Mammary epithelial cell (primary cell): ENCODE data around the gene HMGCLL1.

Experiments
- EZH2 ChIP-seq: IDR thresholded peaks from 2 replicates; pipeline ENCODE4 v1.6.1; 2012; ENCODE audit warnings: low read length, inconsistent platforms, borderline replicate concordance
- TF ChIP-seq, protein P1 (sequence below), 2 donors: IDR thresholded peaks in 1 of 2; conservative IDR thresholded peaks in 1 of 2; 2 replicates each; pipeline ENCODE4 v1.5.1; 2011 to 2012; ENCODE audit warnings: inconsistent platforms in 2 of 2, low read length in 2 of 2, mild to moderate bottlenecking in 2 of 2, control low read depth in 1 of 2, low read depth in 1 of 2; ENCODE audit not compliant: insufficient read depth in 1 of 2; ENCODE audit errors: extremely low read depth in 1 of 2

GRCh38 chr6:55576811-55577210 lies 2.2 kb downstream of the HMGCLL1 start:
- TF ChIP-seq, protein P1, sequence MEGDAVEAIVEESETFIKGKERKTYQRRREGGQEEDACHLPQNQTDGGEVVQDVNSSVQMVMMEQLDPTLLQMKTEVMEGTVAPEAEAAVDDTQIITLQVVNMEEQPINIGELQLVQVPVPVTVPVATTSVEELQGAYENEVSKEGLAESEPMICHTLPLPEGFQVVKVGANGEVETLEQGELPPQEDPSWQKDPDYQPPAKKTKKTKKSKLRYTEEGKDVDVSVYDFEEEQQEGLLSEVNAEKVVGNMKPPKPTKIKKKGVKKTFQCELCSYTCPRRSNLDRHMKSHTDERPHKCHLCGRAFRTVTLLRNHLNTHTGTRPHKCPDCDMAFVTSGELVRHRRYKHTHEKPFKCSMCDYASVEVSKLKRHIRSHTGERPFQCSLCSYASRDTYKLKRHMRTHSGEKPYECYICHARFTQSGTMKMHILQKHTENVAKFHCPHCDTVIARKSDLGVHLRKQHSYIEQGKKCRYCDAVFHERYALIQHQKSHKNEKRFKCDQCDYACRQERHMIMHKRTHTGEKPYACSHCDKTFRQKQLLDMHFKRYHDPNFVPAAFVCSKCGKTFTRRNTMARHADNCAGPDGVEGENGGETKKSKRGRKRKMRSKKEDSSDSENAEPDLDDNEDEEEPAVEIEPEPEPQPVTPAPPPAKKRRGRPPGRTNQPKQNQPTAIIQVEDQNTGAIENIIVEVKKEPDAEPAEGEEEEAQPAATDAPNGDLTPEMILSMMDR (conservative IDR thresholded peaks at IDR 0.05 in 1 of 2, IDR thresholded peaks at IDR 0.05 in 1 of 2; ENCODE audit: extremely low read depth in 1 of 2, insufficient read depth in 1 of 2, low read depth in 1 of 2, low read length in 2 of 2): no peak
- no peak for TF ChIP-seq EZH2
